ENCODE results near the gene CCR3.

The CCR3 gene

GRCh38 chr3:46272028-46272451, 29.8 kb downstream of the CCR3 start:
- DNase-seq (ENCODE audit: low read depth in 3 of 3): no peak

DNA sequence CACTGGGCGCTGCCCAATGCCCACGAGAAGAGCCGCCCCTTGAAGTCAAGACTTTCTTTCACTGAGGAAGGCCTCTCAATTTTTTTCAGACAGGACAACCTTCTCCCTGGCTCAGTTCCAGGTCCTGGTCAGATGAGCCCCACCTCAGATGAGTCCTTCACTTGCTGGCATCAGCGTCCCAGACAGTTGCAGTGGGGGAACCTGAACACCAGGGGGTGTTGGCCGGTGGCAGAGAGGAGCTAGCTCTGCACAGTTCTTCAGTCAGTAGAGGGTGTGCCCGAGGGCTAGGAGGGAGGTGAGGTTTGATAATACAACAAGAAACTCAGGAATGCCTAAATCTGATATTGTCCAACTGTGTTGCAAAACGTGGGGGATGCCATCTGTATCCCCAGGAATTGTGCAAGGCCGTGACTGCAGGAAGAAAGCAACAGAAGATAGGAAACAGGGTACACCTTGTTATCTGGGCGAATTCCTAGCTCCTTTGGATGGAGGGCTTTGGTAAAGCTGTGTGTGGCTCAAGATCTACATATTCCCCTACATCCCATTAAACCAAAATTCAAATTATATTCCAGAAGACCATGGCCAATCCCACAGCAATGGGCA, 34.3 kb downstream of the CCR3 start:
- peak; percentile 54 to 59 (median 56) for DNase-seq (ENCODE audit: low read depth in 3 of 3)

DNA sequence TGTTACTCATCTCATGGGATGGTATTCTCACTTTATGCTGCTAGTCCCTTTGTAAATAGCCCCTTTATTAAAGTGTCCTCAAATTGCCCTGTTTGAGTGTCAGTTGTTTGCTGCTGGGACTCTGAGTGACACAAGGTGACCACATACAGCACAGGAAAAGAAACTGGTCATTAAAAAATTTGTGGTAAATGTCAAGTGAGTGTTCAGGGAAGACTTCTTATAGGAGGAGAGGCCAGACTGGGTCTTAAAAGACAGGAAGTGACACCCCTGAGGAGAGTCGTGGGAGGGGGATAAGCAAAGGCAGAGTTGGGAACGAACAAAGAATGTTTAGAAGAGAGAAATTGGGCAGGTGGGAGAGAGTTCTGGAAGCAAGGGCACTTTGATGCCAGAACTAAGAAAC, 35.2 kb downstream of the CCR3 start:
- DNase-seq (ENCODE audit: low read depth in 3 of 3): no peak

DNA sequence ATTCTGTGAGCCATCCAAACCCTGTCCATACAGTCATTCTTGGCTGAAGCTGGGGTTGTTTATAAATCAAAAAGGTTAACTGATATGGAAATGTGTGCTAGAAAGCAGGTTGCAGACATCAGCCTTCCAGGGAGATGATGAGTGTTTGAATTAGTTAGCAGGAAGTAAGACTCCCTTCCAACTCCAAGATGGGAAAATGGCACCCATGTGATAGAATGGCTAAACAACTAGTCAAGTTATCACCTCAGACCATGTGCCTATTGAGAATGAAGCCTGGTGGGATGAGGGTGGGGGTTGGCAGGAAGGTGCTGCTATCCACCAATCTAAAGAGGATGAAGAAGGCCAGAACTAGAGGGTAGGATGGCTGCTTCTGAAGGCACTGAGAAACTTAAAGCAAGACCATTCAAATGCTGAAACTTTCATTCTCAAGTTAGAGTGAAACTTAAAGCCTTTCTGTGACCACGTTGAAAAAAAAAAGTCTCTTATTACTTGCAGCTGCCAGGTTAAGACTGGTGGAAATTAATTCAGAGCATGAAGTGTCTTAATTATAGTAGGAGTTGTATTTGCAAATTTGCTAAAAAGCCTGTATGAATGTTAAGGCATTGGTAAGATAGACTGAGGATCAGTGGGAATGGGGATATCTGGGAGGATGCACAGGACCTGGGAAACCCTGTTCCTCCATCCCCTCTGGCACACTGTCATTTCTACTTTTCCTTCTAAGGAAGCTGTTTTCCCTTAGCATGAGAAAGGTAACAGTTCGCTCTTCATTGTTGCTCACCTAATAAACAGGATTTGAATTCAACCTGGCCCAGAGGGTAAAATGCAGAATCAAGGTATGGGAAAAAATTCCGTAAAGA, 36.8 kb downstream of the CCR3 start:
- no peak for DNase-seq (ENCODE audit: low read depth in 3 of 3)

DNA sequence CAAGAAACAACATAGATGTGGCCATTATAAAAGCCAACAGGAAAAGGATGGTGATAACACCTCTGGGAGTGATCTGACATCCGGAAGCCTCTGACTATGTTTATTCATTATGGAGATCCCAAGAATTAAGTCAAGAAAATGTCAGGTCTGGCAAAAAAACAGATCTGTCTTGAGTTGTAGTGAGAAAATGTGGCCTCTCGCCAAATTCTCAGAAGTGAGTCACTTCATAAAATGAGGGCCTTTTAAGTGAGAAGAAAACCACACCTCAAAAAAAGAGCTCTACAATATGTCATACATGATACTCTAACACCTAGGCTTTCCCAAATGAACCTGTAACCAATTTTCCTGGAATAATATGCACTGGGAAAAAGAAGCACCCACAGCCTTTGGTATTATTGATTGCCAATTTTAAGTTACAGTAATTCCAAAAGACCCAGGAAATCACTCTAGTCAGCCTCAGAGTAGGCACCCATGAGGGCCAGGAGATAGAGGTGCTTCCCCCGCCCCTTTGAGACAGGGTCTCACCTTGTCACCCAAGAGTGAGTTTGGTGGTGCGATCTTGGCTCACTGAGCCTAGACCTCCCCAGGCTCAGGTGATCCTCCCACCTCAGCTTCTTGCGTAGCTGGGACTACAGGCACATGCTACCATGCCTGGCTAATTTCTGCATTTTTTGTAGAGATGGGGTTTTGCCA, 38.0 kb downstream of the CCR3 start:
- DNase-seq (ENCODE audit: low read depth in 3 of 3): peak in 1 of 3 experiments; percentile 18

GRCh38 chr3:46281551-46281950, 39.3 kb downstream of the CCR3 start:
- DNase-seq (ENCODE audit: low read depth in 3 of 3): no peak

GRCh38 chr3:46282041-46282440, 39.8 kb downstream of the CCR3 start:
- DNase-seq (ENCODE audit: low read depth in 3 of 3): no peak

DNA sequence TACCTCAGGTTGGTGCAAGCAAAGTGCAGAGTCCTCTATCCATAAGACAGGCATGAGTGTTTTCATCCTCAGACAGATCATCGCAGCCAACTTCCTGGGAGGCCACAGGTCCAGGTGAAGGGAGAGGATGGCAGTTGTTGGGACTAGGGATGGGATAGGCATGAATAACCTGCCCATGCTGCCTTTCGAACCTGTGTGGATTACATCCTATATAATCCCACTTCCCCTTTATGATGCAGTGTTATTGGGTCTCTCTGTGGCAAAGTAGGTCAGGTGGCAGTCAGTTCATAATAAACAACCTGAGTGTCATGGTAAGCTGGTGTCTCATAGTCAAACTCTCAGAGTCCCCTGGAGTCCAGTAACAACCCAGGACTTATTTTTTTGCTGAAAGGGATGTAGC, 40.4 kb downstream of the CCR3 start:
- no peak for DNase-seq (ENCODE audit: low read depth in 3 of 3)

DNA sequence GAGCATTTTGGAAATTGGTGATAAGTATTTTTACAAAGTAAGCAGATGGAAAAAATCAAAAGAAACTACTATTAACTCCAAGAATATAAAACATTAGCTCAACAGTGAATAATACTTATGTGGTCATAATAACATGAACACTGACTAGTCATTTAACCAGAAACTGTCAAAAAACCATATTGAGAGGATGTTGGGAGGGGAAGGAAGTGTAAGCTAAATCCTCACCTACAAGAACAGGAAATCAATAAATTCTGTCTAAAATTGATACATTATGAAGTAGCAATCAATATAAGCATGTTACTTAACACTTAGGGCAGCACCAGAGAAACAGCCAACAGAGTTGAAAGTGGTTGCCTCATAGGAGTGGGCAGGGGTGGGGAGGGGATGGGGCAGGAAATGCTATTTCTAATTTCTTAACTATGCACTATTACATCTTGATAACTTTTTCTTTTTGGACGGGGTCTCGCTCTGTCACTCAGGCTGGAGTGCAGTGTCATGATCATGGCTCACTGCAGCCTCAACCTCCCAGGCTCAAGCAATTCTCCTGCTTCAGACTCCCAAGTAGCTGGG, 41.7 kb downstream of the CCR3 start:
- DNase-seq (ENCODE audit: low read depth in 3 of 3): no peak

DNA sequence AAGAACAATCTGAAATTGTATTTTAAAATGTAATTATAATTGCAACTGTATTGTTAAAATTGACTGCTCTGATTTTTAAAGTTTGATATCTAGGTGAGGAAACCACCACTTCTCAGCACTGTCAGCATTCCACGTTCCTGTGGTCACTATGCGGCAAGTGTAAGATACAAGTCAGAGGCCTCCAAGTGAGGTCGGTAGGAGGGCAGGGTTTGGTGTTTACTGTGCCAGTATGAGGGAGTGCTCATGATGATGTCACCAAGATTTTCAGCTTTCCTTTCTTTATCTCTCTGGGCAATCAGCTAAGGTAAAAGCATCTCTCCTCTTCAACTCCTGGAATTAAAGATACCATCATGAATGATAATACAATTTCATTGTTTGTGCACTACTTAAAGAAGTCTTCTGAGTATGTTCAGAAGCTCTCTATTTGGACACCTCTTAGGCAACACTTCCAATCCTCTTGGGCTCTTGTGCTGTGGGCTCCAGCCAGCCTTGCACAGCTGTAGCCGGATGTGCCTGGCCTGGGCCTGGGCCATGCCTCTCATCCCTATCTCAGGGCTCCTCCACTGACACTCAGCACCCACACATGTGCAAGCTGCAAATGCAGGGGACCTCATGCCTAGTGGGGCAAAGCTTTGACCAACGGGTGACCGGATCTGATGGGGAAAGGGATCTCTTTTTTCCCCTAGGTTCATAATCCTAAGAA, 42.9 kb downstream of the CCR3 start:
- DNase-seq (ENCODE audit: low read depth in 3 of 3): no peak

- no peak for DNase-seq (ENCODE audit: low read depth in 3 of 3)
Measured at GRCh38 chr3:46285931-46286619, 43.8 kb downstream of the CCR3 start.

DNA sequence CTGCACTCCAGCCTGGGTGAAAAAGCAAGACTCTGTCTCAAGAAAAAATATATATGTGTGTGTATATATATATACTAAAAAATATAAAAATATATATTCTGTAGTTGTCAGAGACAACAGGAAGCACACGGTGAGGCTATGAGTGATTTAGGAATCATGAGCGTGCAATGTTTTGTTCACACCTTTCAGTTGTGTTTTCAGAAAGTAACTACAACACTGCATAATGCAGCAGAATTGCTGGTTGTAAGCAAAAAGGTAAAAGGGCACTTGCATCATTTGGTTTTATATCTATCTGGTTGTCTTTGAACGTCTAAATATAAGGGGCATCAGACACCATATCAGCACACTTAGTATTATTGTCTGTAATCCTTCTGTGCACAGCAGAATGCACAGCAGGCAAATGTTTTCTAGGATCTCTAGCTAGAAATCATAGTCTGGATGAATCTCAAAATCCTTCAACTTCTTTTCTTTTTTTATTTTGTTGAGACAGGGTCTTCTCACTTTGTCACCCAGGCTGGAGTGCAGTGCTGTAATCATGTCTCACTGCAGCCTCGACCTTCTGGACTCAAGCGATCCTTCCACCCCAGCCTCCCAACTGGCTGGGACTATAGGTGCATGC, 44.8 kb downstream of the CCR3 start:
- no peak for DNase-seq (ENCODE audit: low read depth in 3 of 3)

- DNase-seq (ENCODE audit: low read depth in 3 of 3): no peak
Measured at GRCh38 chr3:46289551-46289950, 47.3 kb downstream of the CCR3 start.

GRCh38 chr3:46289966-46290365, 47.7 kb downstream of the CCR3 start:
- no peak for DNase-seq (ENCODE audit: low read depth in 3 of 3)

GRCh38 chr3:46291046-46291445, 48.8 kb downstream of the CCR3 start:
- DNase-seq (ENCODE audit: low read depth in 3 of 3): no peak

GRCh38 chr3:46293035-46293724, 50.9 kb downstream of the CCR3 start:
- DNase-seq (ENCODE audit: low read depth in 3 of 3): no peak

GRCh38 chr3:46293991-46294833, 52.0 kb downstream of the CCR3 start:
- DNase-seq (ENCODE audit: low read depth in 3 of 3): peak in 1 of 3 experiments; percentile 32

DNA sequence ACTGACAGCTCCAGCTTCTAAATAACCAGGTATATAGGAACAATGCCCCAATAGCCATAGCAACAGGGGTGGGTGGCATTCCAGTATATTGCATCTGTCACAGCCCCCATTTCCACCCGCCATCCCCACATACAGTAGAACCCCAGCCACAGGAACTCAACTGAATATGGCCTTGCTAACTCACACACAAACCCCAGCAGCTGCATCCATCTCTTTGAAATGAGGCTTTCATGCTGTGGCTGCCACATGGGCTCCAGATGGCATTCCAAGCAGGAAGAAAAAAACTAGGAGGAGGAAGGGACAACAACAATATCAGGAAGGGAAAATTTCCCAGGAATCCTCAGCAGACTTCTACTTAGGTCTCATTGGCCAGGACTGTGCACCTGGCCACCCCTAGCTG, 54.6 kb downstream of the CCR3 start:
- no peak for DNase-seq (ENCODE audit: low read depth in 3 of 3)
